GM21528 (cell line): ENCODE measurements around the gene TANGO2.

ENCODE experiments used
- ATAC-seq: cut with Tn5 transposase; IDR thresholded peaks from one replicate; pipeline ENCODE4 v1.9.1; 2021; ENCODE audit warnings: mild to moderate bottlenecking, moderate library complexity; ENCODE audit not compliant: unreplicated experiment, low FRiP score

The TANGO2 gene

DNA sequence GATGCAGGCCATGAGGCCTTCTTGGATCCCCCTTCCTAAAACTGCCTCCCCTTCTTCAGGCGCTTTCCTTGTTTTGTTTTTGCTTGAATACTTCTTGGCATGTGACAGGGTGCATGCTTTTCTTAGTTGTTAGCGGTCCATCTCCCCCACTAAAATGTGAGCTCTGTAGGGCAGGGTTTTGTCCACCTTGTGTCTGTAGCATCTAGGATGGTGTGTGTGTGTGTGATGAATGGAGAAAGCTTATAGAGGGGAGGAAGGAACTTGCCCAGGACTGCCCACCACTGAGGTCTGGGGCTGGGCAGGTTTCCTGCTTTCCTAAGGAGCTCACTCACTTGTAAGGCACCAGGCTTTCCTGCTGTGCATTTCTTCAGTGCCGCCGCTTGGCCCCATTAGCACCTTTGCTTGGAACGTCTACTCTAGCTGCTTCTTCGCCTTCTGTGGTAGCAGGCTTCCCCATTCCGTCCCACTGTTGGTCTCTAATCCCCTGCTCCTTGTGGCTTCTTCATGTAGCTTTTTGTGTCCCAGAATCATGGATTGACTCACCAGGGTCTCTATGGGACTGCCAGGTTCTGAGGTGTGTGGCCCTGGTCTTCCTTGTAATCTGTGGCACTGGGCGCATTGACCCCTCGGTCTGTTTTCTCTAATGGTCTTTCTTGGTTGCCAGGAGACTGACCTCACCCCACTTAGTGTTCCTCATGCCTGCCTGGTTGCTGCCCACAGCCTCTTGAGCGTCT, 62.4 kb downstream of the TANGO2 start:
- no peak for ATAC-seq

DNA sequence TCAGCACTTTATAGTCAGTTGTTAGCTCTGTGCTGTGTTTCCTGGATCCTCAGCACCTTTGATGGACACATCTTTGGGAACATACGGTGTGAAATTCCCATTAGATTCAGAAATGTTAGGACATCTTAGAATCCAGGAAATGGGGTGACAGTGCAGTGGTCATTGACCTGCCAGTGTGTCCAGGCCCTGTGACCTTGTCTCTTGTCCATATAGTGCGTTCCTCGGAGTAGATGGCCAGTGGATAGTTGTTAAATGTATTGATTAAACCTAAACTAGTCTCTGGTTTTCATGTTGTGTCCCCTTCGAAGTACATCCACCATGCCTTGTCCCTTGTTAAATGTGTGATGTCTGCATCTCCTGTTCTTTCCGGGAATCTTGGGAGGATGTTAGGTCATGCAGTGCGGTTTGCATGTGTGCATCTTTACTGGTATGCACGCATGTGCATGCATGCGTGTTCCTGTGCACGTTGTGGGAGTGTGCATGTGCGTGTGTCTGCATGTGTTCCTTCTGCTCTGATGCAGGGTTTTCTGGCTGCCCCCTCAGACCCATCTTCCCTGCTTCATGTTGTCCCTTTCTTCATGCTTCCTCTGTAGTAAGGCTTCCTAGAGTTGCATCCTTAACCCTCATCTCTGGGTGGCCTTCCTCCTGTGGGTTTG, 63.1 kb downstream of the TANGO2 start:
- ATAC-seq: no peak

DNA sequence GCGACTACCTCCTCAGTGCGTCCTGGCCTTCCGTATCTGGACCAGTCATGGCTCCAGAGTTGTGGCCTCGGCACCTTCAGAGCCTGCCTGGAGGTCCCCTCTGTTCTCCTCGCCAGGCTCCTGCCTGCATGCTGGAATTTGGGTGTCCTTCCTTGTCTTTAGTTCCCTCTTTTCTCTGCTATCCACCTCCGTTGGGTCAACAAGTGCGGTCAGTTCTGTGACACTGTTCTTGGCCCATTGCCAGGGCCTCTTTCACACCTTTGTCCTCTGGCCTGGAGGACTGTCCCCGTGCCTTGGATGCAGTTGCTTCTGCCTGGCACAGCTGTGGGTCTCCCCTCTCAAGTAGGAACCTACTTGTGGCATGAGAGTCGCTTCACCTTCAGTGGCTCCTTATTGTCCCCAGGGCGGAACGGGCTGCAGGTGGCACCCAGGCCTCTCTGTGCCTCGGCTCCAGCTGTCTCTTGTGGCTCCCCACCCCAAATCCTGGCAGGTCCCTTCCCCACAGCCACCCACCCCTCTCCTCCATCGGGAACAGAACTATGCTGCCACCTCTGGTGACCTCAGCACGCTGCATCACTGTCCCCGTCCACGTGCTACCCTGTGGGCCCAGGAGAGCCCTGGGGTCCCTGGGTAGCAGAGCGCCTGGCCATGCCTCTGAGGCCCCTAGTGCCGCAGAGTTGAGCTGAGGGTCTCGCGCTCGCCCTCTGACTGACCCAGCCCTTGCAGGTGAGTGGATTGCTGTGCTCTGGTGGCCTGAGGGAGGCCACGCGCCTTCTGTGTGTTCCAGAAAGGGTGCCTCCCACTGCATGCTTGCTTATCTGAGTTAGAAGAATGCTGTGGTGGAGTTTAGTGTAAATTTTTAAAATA, 63.9 kb downstream of the TANGO2 start:
- no peak for ATAC-seq

DNA sequence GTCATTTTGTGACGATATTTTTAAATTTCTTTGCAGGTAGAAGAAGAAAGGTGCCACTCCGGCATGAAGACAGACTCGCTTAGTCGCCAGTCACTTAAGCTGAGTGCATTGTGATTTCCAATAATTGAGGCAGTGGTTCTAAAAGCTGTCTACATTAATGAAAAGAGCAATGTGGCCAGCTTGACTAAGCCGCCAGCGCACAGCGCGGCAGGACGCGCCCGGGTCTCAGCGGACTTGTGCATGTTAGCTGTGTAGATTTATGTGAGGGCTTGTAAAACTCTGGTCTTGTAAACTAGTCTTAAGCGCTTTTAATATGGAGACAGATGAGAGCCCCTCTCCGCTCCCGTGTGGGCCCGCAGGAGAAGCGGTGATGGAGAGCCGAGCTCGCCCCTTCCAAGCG, 64.7 kb downstream of the TANGO2 start:
- ATAC-seq: no peak

DNA sequence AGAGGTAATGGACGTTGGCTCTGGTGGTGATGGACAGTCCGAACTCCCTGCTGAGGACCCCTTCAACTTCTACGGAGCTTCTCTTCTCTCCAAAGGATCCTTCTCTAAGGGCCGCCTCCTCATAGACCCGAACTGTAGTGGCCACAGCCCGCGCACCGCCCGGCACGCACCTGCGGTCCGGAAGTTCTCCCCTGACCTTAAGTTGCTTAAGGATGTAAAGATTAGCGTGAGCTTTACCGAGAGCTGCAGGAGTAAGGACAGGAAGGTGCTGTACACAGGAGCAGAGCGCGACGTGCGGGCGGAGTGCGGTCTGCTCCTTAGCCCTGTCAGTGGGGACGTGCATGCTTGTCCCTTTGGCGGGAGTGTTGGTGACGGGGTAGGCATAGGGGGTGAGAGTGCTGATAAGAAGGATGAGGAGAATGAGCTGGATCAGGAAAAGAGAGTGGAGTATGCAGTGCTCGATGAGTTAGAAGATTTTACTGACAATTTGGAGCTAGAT, 65.2 kb downstream of the TANGO2 start:
- no peak for ATAC-seq

DNA sequence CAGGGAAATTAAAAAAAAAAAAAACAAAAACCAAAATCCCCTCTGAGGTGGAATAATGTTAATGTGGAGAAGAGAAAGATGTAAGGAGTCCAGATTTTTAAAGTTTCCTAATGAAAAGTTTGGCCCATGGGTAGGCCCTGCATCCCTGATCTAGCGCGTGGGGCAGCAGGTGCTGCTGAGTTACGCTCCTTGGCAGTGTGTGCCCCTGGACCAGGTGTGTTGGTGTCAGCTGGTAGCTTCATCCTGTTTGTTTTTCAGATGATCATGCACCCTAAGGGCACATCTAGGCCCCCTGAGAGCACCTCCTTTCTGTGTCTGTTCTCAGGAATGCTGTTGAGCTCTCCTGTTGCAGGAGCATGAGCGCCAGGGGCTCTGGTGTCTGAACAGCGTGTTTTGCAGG, 65.9 kb downstream of the TANGO2 start:
- ATAC-seq: no peak

DNA sequence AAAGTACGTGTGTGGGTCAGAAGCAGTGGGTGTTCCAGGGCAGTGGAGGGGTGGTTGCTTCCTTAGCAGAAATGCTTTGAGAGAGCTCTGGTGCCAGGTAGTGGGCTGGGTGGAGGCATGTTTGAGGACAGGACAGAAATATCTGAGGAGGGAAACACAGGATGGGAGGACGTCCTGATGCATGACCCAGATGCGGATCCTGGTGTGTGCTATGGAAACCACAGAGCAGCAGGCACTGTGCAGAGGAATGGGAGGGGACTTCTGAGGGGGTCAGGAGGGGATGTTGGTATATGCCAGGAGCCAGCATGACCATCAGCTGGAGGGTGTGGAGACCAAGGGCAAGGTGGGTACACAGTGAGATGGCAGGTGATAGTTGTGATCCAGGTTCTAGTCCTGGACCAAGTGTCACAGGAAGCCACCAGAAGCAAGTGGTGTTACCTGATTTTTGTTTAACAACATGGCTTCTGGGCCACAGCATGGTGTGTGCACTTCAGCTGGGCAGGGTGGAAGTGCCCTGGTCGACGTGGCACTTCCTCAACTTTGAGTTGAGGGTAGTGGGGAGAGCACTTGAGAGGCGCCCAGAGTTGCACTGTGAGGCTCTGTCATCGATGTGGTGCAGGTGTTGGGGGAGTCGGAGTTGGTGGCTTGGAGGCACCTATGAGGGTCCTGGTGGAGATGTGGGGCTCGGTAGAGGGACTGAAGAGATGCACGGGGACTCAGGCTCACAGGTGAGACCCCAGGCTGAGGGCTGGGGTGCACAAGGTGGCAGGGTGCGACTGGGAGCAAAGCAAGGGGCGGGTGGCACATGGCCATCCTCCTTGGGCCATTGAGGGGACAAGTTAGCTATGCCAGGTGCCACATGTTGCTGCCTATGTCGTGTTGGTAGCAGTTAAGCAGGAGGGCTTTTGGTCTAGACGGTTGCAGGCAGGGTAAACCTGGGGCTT, 66.7 kb downstream of the TANGO2 start:
- no peak for ATAC-seq

DNA sequence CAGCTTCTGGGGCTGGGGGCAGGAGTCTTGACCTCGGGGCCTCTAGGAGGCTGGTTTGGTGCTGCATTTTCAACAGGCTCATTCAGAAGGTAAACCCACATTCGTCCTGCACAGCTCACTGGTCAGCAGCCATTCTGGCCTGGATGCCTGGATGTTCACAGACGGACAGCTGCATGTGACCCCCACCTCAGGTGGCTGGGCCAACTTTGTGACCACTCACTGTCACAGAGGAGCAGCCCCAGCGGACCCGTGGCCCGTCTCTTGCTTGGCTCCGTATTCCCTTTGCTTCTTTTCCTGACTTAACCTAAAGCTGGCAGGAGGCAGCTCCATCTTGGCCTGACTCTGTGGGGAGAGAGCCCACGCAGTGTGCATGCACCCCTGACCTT, 67.3 kb downstream of the TANGO2 start:
- no peak for ATAC-seq

DNA sequence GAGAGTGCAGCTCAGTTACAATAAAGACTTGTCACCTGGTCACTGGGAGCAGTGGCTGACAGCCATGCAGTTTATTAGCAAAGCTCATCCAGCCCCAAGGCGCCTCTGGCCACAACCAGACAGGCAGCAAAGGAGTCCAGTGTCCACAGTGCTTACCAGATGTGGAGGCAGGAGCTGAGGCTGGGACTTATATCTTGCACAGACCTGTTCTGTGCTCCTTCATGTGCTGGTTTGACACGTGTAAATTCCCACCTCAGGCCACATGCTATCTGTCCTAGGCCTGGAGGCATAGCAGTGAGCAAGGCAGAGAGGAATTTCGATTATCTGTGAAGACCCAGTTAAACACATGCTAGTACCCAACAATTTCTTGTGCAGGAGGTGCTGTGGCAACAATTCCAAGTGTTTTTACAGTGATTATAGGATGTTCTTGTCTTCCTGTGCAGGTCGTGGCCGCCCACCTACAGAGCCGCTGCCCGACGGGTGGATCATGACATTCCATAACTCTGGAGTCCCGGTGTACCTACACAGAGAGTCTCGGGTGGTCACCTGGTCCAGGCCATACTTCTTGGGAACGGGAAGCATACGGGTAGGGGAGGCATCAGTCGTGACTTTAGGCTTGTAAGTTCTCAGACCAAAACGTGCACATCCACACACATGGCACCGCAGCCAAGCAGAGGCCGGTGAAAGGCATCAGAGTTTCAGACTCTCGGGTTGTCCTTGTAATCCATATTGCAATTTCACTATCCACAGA, 68.5 kb downstream of the TANGO2 start:
- ATAC-seq: no peak

DNA sequence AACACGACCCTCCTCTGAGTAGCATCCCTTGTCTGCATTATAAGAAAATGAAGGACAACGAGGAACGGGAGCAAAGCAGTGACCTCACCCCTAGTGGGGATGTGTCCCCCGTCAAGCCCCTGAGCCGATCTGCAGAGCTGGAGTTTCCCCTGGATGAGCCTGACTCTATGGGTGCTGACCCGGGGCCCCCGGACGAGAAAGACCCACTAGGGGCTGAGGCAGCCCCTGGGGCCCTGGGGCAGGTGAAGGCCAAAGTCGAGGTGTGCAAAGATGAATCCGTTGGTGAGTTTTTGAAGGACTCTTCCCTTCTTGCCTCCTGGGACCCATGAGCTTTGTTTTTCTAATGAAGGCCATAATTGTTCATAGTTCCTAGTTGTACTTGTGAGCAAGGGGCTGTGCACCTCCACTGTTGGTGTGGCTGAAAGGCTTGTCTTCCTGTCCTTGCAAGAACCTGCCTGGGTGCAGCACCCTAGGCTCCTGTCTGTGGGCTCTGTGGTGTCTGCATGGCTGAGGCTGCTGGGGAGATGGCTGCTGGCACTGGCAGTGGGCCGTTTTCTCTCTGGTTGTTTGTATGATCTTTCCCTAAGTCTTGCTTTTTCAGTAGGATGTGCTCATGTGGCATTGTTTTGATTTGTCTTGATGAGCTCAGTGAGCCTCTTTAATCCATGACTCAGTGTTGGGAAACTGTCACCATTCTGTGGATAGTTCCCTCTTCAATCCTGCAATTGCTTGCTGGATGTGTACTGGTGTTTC, 69.2 kb downstream of the TANGO2 start:
- no peak for ATAC-seq

DNA sequence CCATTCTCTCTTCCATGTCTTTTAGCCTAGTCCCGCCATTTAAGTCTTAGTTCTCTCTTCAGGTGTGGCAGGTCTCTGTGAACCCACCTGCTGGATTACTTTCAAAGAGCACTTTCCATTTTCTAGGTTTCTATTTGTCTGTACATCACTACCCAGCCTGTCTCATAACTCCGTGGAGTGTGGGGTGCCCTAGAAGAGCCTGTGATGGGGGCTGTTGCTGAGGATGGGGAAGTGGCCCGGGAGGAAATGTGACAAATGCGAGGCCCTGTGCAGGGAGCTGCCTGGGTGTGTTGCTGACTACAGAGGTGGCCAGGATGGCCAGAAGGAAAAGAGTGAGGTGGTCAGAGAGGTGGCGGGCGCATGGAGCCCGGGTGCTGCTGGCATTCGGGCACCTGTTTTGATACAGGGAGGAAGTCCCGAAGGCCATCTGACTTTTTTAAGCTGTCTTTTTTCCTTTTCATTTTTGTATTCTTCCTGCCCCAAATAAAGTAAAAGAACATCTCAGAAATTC, 69.9 kb downstream of the TANGO2 start:
- ATAC-seq: no peak

DNA sequence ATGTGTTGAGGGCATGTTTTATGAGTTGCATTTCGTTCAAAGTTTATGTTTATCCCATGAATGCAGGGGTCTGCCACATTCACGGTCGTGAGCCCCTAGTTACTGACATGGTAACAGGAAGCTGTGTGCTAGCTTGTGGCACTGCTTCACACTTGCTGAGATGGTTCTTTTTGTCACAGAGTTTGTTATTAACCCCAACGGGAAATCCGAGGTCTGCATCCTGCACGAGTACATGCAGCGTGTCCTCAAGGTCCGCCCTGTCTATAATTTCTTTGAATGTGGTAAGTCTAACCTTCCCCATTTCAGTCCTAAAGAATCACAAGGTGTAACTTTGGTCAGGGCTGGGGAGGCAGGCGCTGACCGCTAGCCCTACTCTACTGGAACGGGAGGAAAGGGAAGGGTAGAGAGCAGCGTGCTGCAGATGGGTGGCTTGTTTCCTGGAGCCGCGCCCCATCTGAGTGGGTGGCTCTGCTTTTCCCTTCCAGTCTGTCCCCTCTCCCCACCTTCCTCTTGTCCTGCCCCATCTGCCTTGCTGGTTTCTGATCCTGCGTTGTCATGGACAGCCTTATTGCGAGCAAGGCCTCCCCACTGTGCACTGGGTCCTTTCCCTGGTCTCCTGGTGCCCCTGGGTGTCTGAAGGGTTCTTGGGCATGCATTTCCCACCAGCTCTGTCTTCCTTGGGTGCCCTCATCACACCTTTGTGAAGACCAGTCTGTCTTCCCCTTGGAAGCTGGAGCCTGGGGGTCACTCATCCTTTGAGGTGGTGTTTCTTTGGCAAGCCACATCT, 71.0 kb downstream of the TANGO2 start:
- ATAC-seq: no peak

DNA sequence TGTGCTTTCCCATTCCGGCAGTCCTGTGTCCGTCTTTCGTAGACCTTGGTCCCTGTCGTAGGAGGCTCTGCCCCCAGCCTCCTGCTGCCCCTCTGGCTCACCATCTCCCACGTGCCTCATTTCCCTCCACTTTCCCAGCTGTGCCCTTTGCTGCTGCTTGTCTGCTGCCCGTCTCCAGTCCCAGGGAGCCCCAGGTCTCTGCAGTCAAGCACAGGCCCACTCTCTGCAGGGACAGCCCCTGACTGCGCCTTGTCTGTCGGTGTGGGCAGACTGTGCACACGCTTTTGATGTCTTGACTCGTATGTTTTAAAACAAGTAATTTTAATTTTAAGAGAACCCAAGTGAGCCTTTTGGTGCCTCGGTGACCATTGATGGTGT, 71.6 kb downstream of the TANGO2 start:
- ATAC-seq: no peak

DNA sequence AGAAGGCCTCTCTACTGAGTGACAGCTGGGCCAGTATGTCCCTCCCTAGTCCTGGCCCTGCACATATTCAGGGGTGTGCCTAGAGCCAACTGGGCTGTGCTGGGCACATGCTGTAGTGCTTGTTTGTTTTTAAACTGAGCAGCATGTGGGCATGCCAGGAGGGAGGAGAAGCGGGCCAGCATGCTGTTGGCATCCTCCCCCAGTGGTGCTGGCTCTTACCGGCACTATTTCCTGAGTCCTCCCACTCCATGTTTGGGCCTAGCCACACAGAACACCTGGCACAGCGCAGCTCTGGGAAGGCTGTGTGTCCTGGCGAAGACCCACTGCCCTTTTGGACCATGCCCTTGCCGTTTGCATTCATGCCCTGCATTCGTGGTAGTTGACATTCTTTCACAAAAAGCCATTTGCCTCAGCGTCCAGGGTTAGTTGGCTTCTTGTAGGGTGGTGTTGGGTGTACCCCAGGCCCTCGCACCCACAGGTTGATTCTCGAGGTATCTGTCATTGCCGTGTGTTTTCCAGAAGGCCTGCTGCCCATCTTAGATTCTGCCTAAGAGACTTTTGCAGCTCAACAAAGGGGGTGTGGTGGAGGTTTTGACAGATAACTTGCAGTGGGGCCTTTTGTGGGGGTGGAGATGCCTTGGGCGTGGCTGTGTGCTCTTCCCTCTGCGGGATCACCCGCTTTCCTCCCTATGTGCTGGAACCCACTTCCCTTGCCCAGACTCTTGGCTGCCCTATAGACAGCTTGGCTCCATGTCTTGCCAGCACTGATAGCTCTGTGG, 72.7 kb downstream of the TANGO2 start:
- ATAC-seq: no peak

DNA sequence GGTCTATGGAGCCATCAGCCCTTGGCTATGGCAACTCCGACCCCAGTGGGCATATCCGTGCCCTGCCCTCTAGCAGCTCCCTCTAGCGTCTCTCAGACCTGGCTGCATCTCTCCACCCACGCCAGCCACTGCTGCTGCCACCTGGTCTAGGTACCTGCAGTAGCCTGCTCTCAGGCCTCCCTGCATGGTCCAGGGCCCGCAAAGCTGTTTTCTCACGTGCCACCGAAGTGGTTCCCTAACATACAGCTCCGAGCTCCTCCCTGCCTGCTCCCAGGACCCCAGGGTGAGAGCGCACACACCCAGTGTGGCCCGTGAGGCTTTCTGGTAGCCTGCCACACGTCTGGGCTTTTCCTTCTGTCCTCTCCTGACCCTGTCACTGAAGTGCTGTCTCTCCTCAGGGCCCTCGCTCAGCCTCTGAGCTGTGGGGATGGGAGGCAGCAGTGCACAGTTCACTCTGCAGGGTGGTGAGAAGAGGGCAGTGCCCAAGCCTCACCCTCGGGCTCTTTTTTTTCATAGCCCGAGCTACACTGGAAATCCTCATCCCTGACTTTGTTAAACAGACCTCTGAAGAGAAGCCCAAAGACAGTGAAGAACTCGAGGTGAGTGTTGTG, 73.4 kb downstream of the TANGO2 start:
- no peak for ATAC-seq

DNA sequence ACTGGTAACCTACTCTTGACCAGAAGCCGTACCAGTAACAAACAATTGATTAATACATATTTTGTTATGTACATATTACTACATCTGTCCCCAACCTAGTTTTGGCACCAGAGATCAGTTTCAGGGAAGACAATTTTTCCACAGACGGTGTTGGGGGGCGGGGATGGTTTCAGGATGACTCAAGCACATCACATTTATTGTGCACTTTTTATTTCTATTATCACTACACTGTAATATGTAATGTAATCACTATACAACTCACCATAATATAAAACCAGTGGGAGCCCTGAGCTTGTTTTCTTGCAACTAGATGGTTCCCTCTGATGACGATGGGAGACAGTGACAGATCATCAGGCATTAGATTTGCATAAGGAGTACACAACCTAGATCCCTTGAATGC, 74.6 kb downstream of the TANGO2 start:
- ATAC-seq: no peak
